BE2C (cell line): ENCODE measurements around the gene NFATC4.

Experiments
- DNase-seq: peaks from one replicate; pipeline ENCODE4 v3.0.0-alpha.2; 2020
- H3K27me3 ChIP-seq: fragments of 250-450 bp; sonication (Bioruptor Pico); 2 replicates; pipeline ENCODE4 v1.5.1; 2020; ENCODE audit warnings: mild to moderate bottlenecking
- H3K36me3 ChIP-seq: fragments of 250-450 bp; sonication (Bioruptor Pico); 2 replicates; pipeline ENCODE4 v1.5.1; 2020; ENCODE audit warnings: mild to moderate bottlenecking
- H3K4me1 ChIP-seq: fragments of 250-450 bp; sonication (Bioruptor Pico); 2 replicates; pipeline ENCODE4 v1.5.1; 2020
- H3K4me3 ChIP-seq: 2 replicates; pipeline ENCODE4 v1.5.1; 2011; ENCODE audit warnings: low read depth, low read length
- H3K9me3 ChIP-seq: fragments of 250-450 bp; sonication (Bioruptor Pico); 2 replicates; pipeline ENCODE4 v1.5.1; 2020
- TF ChIP-seq, protein P1 (sequence below): IDR thresholded peaks from 2 replicates; pipeline ENCODE4 v1.5.1; 2012; ENCODE audit warnings: mild to moderate bottlenecking, low read depth, low read length

The NFATC4 gene

DNA sequence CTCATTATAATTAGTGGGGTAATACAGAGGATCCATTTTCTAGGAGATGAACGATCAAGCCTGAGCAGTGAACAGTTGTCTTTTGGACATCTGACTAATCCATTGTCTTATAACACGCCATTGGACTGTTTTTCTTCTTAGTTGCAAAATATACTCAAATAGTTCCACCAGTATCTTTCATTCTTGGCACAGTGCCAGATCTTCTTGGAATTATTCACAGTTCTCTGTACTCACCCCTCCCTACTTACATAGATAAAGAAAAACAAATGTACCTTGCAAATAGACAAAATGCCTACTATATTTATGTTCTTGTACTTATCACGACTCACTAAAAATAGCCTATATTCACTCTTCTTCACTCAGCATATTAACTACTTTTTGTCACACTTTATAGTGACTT, 57.7 kb downstream of the NFATC4 start:
- no peak for DNase-seq
- TF ChIP-seq, protein P1, sequence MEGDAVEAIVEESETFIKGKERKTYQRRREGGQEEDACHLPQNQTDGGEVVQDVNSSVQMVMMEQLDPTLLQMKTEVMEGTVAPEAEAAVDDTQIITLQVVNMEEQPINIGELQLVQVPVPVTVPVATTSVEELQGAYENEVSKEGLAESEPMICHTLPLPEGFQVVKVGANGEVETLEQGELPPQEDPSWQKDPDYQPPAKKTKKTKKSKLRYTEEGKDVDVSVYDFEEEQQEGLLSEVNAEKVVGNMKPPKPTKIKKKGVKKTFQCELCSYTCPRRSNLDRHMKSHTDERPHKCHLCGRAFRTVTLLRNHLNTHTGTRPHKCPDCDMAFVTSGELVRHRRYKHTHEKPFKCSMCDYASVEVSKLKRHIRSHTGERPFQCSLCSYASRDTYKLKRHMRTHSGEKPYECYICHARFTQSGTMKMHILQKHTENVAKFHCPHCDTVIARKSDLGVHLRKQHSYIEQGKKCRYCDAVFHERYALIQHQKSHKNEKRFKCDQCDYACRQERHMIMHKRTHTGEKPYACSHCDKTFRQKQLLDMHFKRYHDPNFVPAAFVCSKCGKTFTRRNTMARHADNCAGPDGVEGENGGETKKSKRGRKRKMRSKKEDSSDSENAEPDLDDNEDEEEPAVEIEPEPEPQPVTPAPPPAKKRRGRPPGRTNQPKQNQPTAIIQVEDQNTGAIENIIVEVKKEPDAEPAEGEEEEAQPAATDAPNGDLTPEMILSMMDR, result no peak
- no peak overlapping the region for H3K4me3 ChIP-seq

GRCh38 chr14:24426150-24426911, 58.3 kb downstream of the NFATC4 start:
- Histone ChIP-seq H3K4me3 (no peak overlapping the region), H3K9me3 (no peaks in the 10 kb centered on the region), H3K36me3 (no peaks in the 10 kb centered on the region), H3K27me3 (no peaks in the 10 kb centered on the region), H3K4me1 (peaks cover 6% of the 10 kb centered on the region)
- DNase-seq, result no peak
- TF ChIP-seq, protein P1, result no peak

More for the DNA sequence above, 57.7 kb downstream of the NFATC4 start:
- no peaks in the 10 kb centered on the region for H3K36me3 ChIP-seq
- H3K9me3 ChIP-seq, result no peaks in the 10 kb centered on the region
- no peaks in the 10 kb centered on the region for H3K27me3 ChIP-seq
- peaks cover 6% of the 10 kb centered on the region for H3K4me1 ChIP-seq

DNA sequence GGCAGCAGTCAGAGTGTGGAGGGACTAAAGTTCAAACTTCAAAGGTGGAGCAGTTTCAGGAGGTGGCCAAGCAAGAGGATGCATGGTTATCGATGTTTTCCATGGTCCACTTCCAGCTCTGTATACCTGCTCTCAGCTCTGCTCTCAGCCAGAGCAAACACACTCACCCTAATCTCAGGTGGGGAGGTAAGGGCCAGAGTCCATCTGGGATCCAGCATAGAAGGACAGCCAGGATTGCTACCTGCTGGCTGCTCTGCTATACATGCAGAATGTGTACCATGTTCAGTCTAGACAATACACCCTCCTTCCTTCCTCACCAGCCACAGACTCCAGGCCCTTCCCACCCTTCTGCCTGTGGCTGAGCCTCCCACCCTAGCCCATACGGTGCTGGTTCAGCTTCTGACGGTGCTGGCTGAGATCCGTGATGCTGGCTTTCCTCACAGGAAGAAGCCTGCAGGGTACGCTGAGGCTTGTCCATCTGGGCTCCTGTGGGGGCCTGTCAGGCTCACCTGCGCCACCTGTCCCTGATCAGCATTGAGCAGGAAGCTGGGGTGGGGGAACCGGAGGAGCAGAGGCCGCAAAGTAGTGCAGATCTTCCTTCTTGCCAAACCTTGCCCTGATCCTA, 59.0 kb downstream of the NFATC4 start:
- H3K4me1 ChIP-seq, result peaks cover 6% of the 10 kb centered on the region
- no peak overlapping the region for H3K4me3 ChIP-seq
- no peaks in the 10 kb centered on the region for H3K36me3 ChIP-seq
- no peak for DNase-seq
- TF ChIP-seq, protein P1, result no peak
- no peaks in the 10 kb centered on the region for H3K27me3 ChIP-seq
- H3K9me3 ChIP-seq, result no peaks in the 10 kb centered on the region

GRCh38 chr14:24427537-24428508, 59.8 kb downstream of the NFATC4 start:
- Histone ChIP-seq H3K9me3 (no peaks in the 10 kb centered on the region), H3K27me3 (no peaks in the 10 kb centered on the region), H3K4me3 (no peak overlapping the region), H3K36me3 (no peaks in the 10 kb centered on the region), H3K4me1 (peaks cover 6% of the 10 kb centered on the region)
- TF ChIP-seq, protein P1, result no peak
- no peak for DNase-seq

- Histone ChIP-seq H3K27me3 (no peaks in the 10 kb centered on the region), H3K4me3 (no peak overlapping the region), H3K4me1 (peaks cover 6% of the 10 kb centered on the region), H3K9me3 (no peaks in the 10 kb centered on the region), H3K36me3 (no peaks in the 10 kb centered on the region)
- TF ChIP-seq, protein P1, result no peak
- no peak for DNase-seq
Measured at GRCh38 chr14:24428628-24429394, 60.8 kb downstream of the NFATC4 start.
